Thyroid gland (tissue), 4 donors: Measurements from ENCODE around the gene TMEM132C.

ENCODE experiments used
- CTCF ChIP-seq, 6 experiments: fragments of 200-600 bp in 3 of 6; fragments of 450-650 bp in 3 of 6; sonication (generic) in 3 of 6; IDR thresholded peaks; one replicate each; pipeline ENCODE4 v1.5.1; 2016 to 2019; ENCODE audit warnings: antibody characterized with exemption in 6 of 6, mild to moderate bottlenecking in 2 of 6, inconsistent platforms in 1 of 6, moderate library complexity in 1 of 6
- POLR2A ChIP-seq, 2 donors: fragments of 450-650 bp; IDR thresholded peaks; one replicate each; pipeline ENCODE4 v1.6.1; 2017; ENCODE audit warnings: antibody characterized with exemption in 2 of 2, mild to moderate bottlenecking in 2 of 2, moderate library complexity in 1 of 2

- TF ChIP-seq CTCF (IDR thresholded peaks at IDR 0.05), result peak in 3 of 6 experiments; percentile 30 to 54 (median 47)
- no peak for TF ChIP-seq POLR2A (IDR thresholded peaks at IDR 0.05)
These were observed 7.4 kb upstream of the TMEM132C start for GRCh38 chr12:128259556-128260070.
